Lung (tissue), 12 donors: Measurements from ENCODE around the gene ZNF654. TPM values are rescaled to one million over a fixed set of nuclear protein-coding genes. Genes with fewer than 3 reads are reported as not detected.
"Not testable (repeated sequence)": the region's sequence is repeated elsewhere in the genome, so short reads cannot be mapped to it uniquely, and the experiment has no call there.

Source experiments
- ATAC-seq: fragments of 200-7000 bp; cut with Tn5 transposase; one replicate; pipeline ENCODE4 v1.9.1; 2020; ENCODE audit warnings: moderate number of reproducible peaks; ENCODE audit not compliant: insufficient read depth, low FRiP score
- DNase-seq, 3 donors: peaks; one replicate each; pipeline ENCODE4 v3.0.0-alpha.2; 2013 to 2017
- H3K27ac ChIP-seq, 2 donors: one replicate each; pipeline ENCODE4 v1.5.1; 2013; ENCODE audit warnings: mild to moderate bottlenecking in 2 of 2, moderate library complexity in 2 of 2, control low read depth in 1 of 2, inconsistent platforms in 1 of 2, low read depth in 1 of 2, low read length in 1 of 2
- H3K27me3 ChIP-seq, 3 donors: one replicate each; pipeline ENCODE4 v1.5.1; 2013; ENCODE audit warnings: low read length in 2 of 3; ENCODE audit not compliant: control insufficient read depth in 3 of 3, insufficient read depth in 3 of 3
- H3K36me3 ChIP-seq, 4 donors: one replicate each; pipeline ENCODE4 v1.5.1; 2013; ENCODE audit warnings: low read length in 4 of 4, mild to moderate bottlenecking in 1 of 4, moderate library complexity in 1 of 4; ENCODE audit not compliant: control insufficient read depth in 4 of 4, insufficient read depth in 4 of 4
- H3K4me1 ChIP-seq, 5 donors: one replicate each; pipeline ENCODE4 v1.5.1; 2013; ENCODE audit warnings: low read length in 5 of 5, mild to moderate bottlenecking in 2 of 5, moderate library complexity in 1 of 5; ENCODE audit not compliant: control insufficient read depth in 5 of 5, insufficient read depth in 5 of 5
- H3K4me3 ChIP-seq: one replicate; pipeline ENCODE4 v1.5.1; 2013; ENCODE audit warnings: mild to moderate bottlenecking, control low read depth, moderate library complexity
- H3K9ac ChIP-seq, 2 donors: one replicate each; pipeline ENCODE4 v1.5.1; 2013; ENCODE audit warnings: low read length in 2 of 2, control low read depth in 1 of 2; ENCODE audit not compliant: insufficient read depth in 1 of 2
- H3K9me3 ChIP-seq, 4 donors: one replicate each; pipeline ENCODE4 v1.5.1; 2013; ENCODE audit warnings: low read length in 3 of 4, mild to moderate bottlenecking in 1 of 4, moderate library complexity in 1 of 4; ENCODE audit not compliant: control insufficient read depth in 4 of 4, insufficient read depth in 3 of 4
- CTCF ChIP-seq: IDR thresholded peaks from 2 replicates; pipeline ENCODE4 v1.5.1; 2012; ENCODE audit warnings: mild to moderate bottlenecking; ENCODE audit errors: control extremely low read depth, extremely low read depth
- WGBS, 2 donors: extraction: QIAGEN DNeasy Blood & Tissue Kit; methylation state at CpG; one replicate each; pipeline ENCODE4 v1.1.7; 2013; 5-methylcytosine and 5-hydroxymethylcytosine counted together
- polyA plus RNA-seq, 2 donors: library from polyadenylated mRNA; stranded (reverse); fragments of 200-250 nt; gene quantifications; one replicate each; pipeline ENCODE4 v1.2.1, GENCODE V29; 2013
- total RNA-seq, 2 donors: library from RNA; depleted of rRNA in 1 of 2; stranded (reverse); fragments of >200 nt in 1 of 2; gene quantifications; one replicate each; pipeline ENCODE4 v1.2.1, GENCODE V29; 2014 to 2021
- donor health status: control.
- donor health status: control.
- donor health status: Bipolar disorder and iron deficiency.
- donor health status: healthy.
- donor health status: DM: yes; HTN: yes; CAD: no.

ZNF654 gene
- total and polyA plus RNA-seq, 4 donors: 3.1 to 35.4 (median 7.4) TPM

GRCh38 chr3:88180398-88180999 is 121.4 kb downstream of the ZNF654 start:
- no peak overlapping the region for H3K9ac ChIP-seq
- DNase-seq (peak in 2 of 3 donors; percentile 54 to 71), ATAC-seq (no peak)
- H3K27me3 ChIP-seq: no peaks in the 10 kb centered on the region
- H3K4me3 ChIP-seq: no peak overlapping the region
- no peak overlapping the region for H3K27ac ChIP-seq
- 55 to 60% methylated on average over 4 of the region's 4 CpGs for WGBS, 2 donors
- peaks cover 0 to 3% (median 0%) of the 10 kb centered on the region in 4 donors for H3K36me3 ChIP-seq
- no peaks in the 10 kb centered on the region for H3K4me1 ChIP-seq
- H3K9me3 ChIP-seq: peaks cover 0 to 2% (median 0%) of the 10 kb centered on the region in 4 donors
- TF ChIP-seq CTCF: no peak

GRCh38 chr3:88182165-88182918 is 123.3 kb downstream of the ZNF654 start:
- WGBS, 2 donors: 89 to 91% methylated on average over 9 of the region's 9 CpGs
- not testable (repeated sequence) for H3K27ac ChIP-seq, H3K4me3 ChIP-seq, H3K9me3 ChIP-seq, H3K27me3 ChIP-seq, ATAC-seq, H3K9ac ChIP-seq, H3K36me3 ChIP-seq, H3K4me1 ChIP-seq, DNase-seq

- H3K27me3 ChIP-seq: no peaks in the 10 kb centered on the region
- H3K27ac ChIP-seq: no peak overlapping the region
- 89 to 95% methylated on average over 6 of the region's 6 CpGs for WGBS, 2 donors
- no peak overlapping the region for H3K9ac ChIP-seq
- ATAC-seq (no peak), DNase-seq (no peak)
- H3K36me3 ChIP-seq: no peaks in the 10 kb centered on the region
- H3K4me1 ChIP-seq: no peaks in the 10 kb centered on the region
- no peak for TF ChIP-seq CTCF
- H3K4me3 ChIP-seq: no peak overlapping the region
- H3K9me3 ChIP-seq: peaks cover 0 to 2% (median 0%) of the 10 kb centered on the region in 4 donors
Observed at GRCh38 chr3:88188436-88188835, 129.4 kb downstream of the ZNF654 start.

GRCh38 chr3:88189361-88189810 is 130.3 kb downstream of the ZNF654 start:
- Histone ChIP-seq H3K4me1 (no peaks in the 10 kb centered on the region), H3K27me3 (no peaks in the 10 kb centered on the region), H3K9ac (no peak overlapping the region), H3K9me3 (peaks cover 0 to 2% (median 0%) of the 10 kb centered on the region in 4 donors), H3K36me3 (no peaks in the 10 kb centered on the region), H3K4me3 (no peak overlapping the region), H3K27ac (no peak overlapping the region)
- ATAC-seq (no peak), DNase-seq (no peak)
- TF ChIP-seq CTCF: no peak
- WGBS, 2 donors: 91 to 98% methylated on average over 11 of the region's 11 CpGs
